Measurements from ENCODE around the gene MRM1.

MRM1 gene

GRCh38 chr17:36631022-36631421 is 29.6 kb downstream of the MRM1 start:
- Mint-ChIP-seq H3K4me1 (peaks cover 5% of the 10 kb centered on the region), H3K36me3 (peaks cover 2% of the 10 kb centered on the region), H3K4me3 (no peak overlapping the region), H3K27ac (no peak overlapping the region), H3K9me3 (no peaks in the 10 kb centered on the region), H3K27me3 (peaks cover 12% of the 10 kb centered on the region)
- DNase-seq (ENCODE audit: low spot score in 2 of 2) (no peak), ATAC-seq (ENCODE audit: low read depth) (no peak)

GRCh38 chr17:36632916-36633771 is 31.8 kb downstream of the MRM1 start:
- Mint-ChIP-seq H3K27ac (no peak overlapping the region), H3K9me3 (no peaks in the 10 kb centered on the region), H3K4me1 (peaks cover 5% of the 10 kb centered on the region), H3K36me3 (peaks cover 2% of the 10 kb centered on the region), H3K27me3 (peaks cover 14% of the 10 kb centered on the region), H3K4me3 (no peak overlapping the region)
- ATAC-seq (ENCODE audit: low read depth) (no peak), DNase-seq (ENCODE audit: low spot score in 2 of 2) (no peak)

- peaks cover 20% of the 10 kb centered on the region for H3K27me3 Mint-ChIP-seq
Observed at GRCh38 chr17:36640346-36640745, 39.0 kb downstream of the MRM1 start.

GRCh38 chr17:36640836-36641235 is 39.5 kb downstream of the MRM1 start:
- Mint-ChIP-seq H3K36me3 (no peaks in the 10 kb centered on the region), H3K4me3 (no peak overlapping the region), H3K4me1 (peaks cover 7% of the 10 kb centered on the region), H3K9me3 (no peaks in the 10 kb centered on the region), H3K27me3 (peaks cover 24% of the 10 kb centered on the region), H3K27ac (no peak overlapping the region)
- DNase-seq (ENCODE audit: low spot score in 2 of 2) (no peak), ATAC-seq (ENCODE audit: low read depth) (no peak)

More at GRCh38 chr17:36640346-36640745, 39.0 kb downstream of the MRM1 start:
- peaks cover 7% of the 10 kb centered on the region for H3K4me1 Mint-ChIP-seq
- H3K36me3 Mint-ChIP-seq: no peaks in the 10 kb centered on the region
- no peaks in the 10 kb centered on the region for H3K9me3 Mint-ChIP-seq
- no peak overlapping the region for H3K4me3 Mint-ChIP-seq
- ATAC-seq (ENCODE audit: low read depth): no peak
- no peak overlapping the region for H3K27ac Mint-ChIP-seq
- DNase-seq (ENCODE audit: low spot score in 2 of 2): no peak

- H3K27ac Mint-ChIP-seq: no peak overlapping the region
- H3K27me3 Mint-ChIP-seq: peaks cover 30% of the 10 kb centered on the region
- H3K36me3 Mint-ChIP-seq: no peaks in the 10 kb centered on the region
Observed at GRCh38 chr17:36641331-36641876, 40.0 kb downstream of the MRM1 start.

GRCh38 chr17:36641877-36642845 is 40.8 kb downstream of the MRM1 start:
- Mint-ChIP-seq H3K36me3 (no peaks in the 10 kb centered on the region), H3K27ac (no peak overlapping the region), H3K9me3 (no peaks in the 10 kb centered on the region), H3K4me1 (peaks cover 7% of the 10 kb centered on the region), H3K4me3 (peak overlapping the region; percentile 60), H3K27me3 (peaks cover 36% of the 10 kb centered on the region)
- DNase-seq (ENCODE audit: low spot score in 2 of 2) (no peak), ATAC-seq (ENCODE audit: low read depth) (no peak)

More at GRCh38 chr17:36641331-36641876, 40.0 kb downstream of the MRM1 start:
- no peak overlapping the region for H3K4me3 Mint-ChIP-seq
- ATAC-seq (ENCODE audit: low read depth): no peak
- no peak for DNase-seq (ENCODE audit: low spot score in 2 of 2)
- H3K4me1 Mint-ChIP-seq: peaks cover 7% of the 10 kb centered on the region
- no peaks in the 10 kb centered on the region for H3K9me3 Mint-ChIP-seq

GRCh38 chr17:36643086-36643685 is 41.8 kb downstream of the MRM1 start:
- H3K4me3 Mint-ChIP-seq: no peak overlapping the region
- H3K9me3 Mint-ChIP-seq: no peaks in the 10 kb centered on the region
- no peak for ATAC-seq (ENCODE audit: low read depth)
- H3K4me1 Mint-ChIP-seq: peaks cover 7% of the 10 kb centered on the region
- H3K36me3 Mint-ChIP-seq: no peaks in the 10 kb centered on the region
- no peak for DNase-seq (ENCODE audit: low spot score in 2 of 2)
- H3K27me3 Mint-ChIP-seq: peaks cover 34% of the 10 kb centered on the region
- no peak overlapping the region for H3K27ac Mint-ChIP-seq

GRCh38 chr17:36645422-36645821 is 44.0 kb downstream of the MRM1 start:
- no peaks in the 10 kb centered on the region for H3K9me3 Mint-ChIP-seq

GRCh38 chr17:36647636-36648035 is 46.3 kb downstream of the MRM1 start:
- Mint-ChIP-seq H3K36me3 (peaks cover 1% of the 10 kb centered on the region), H3K27me3 (peaks cover 46% of the 10 kb centered on the region), H3K9me3 (no peaks in the 10 kb centered on the region), H3K4me3 (no peak overlapping the region), H3K4me1 (peaks cover 5% of the 10 kb centered on the region), H3K27ac (no peak overlapping the region)
- DNase-seq (ENCODE audit: low spot score in 2 of 2) (no peak), ATAC-seq (ENCODE audit: low read depth) (no peak)

More at GRCh38 chr17:36645422-36645821, 44.0 kb downstream of the MRM1 start:
- DNase-seq (ENCODE audit: low spot score in 2 of 2) (no peak), ATAC-seq (ENCODE audit: low read depth) (no peak)
- no peak overlapping the region for H3K27ac Mint-ChIP-seq
- no peaks in the 10 kb centered on the region for H3K36me3 Mint-ChIP-seq
- peaks cover 10% of the 10 kb centered on the region for H3K4me1 Mint-ChIP-seq
- peaks cover 45% of the 10 kb centered on the region for H3K27me3 Mint-ChIP-seq
- no peak overlapping the region for H3K4me3 Mint-ChIP-seq

- H3K9me3 Mint-ChIP-seq: no peaks in the 10 kb centered on the region
- H3K27me3 Mint-ChIP-seq: peaks cover 50% of the 10 kb centered on the region
- H3K36me3 Mint-ChIP-seq: peaks cover 3% of the 10 kb centered on the region
- H3K27ac Mint-ChIP-seq: no peak overlapping the region
- no peak for DNase-seq (ENCODE audit: low spot score in 2 of 2)
- no peak for ATAC-seq (ENCODE audit: low read depth)
- H3K4me3 Mint-ChIP-seq: no peak overlapping the region
- H3K4me1 Mint-ChIP-seq: peaks cover 5% of the 10 kb centered on the region
Observed at GRCh38 chr17:36650096-36650775, 48.9 kb downstream of the MRM1 start.

- Mint-ChIP-seq H3K27me3 (peaks cover 48% of the 10 kb centered on the region), H3K4me1 (peaks cover 13% of the 10 kb centered on the region), H3K36me3 (peaks cover 3% of the 10 kb centered on the region), H3K4me3 (no peak overlapping the region), H3K27ac (no peak overlapping the region), H3K9me3 (no peaks in the 10 kb centered on the region)
- ATAC-seq (ENCODE audit: low read depth) (no peak), DNase-seq (ENCODE audit: low spot score in 2 of 2) (no peak)
Observed at GRCh38 chr17:36653374-36653773, 52.0 kb downstream of the MRM1 start.

GRCh38 chr17:36653856-36654255 is 52.5 kb downstream of the MRM1 start:
- ATAC-seq (ENCODE audit: low read depth) (no peak), DNase-seq (ENCODE audit: low spot score in 2 of 2) (no peak)
- Mint-ChIP-seq H3K9me3 (no peaks in the 10 kb centered on the region), H3K36me3 (peaks cover 3% of the 10 kb centered on the region), H3K4me1 (peaks cover 13% of the 10 kb centered on the region), H3K4me3 (no peak overlapping the region), H3K27ac (no peak overlapping the region), H3K27me3 (peaks cover 43% of the 10 kb centered on the region)

GRCh38 chr17:36655726-36656125 is 54.3 kb downstream of the MRM1 start:
- H3K27me3 Mint-ChIP-seq: peaks cover 38% of the 10 kb centered on the region
- H3K27ac Mint-ChIP-seq: no peak overlapping the region
- H3K4me1 Mint-ChIP-seq: peaks cover 10% of the 10 kb centered on the region
- DNase-seq (ENCODE audit: low spot score in 2 of 2) (no peak), ATAC-seq (ENCODE audit: low read depth) (no peak)
- H3K9me3 Mint-ChIP-seq: no peaks in the 10 kb centered on the region
- H3K4me3 Mint-ChIP-seq: no peak overlapping the region
- H3K36me3 Mint-ChIP-seq: peaks cover 3% of the 10 kb centered on the region

Data from memory B cell (primary cell).